ENCODE measurements around the gene LCE1E.

LCE1E gene

GRCh38 chr1:152786077-152786476 is at the start of gene LCE1E:
Gene LCE1E (plus strand): TSS chr1:152786257. CDS start chr1:152787300, 1,043 bp downstream.
- no peak for DNase-seq

- DNase-seq, result no peak
These were observed 48.1 kb upstream of the LCE1E start for GRCh38 chr1:152737997-152738396.

GRCh38 chr1:152739841-152740240 is 46.2 kb upstream of the LCE1E start:
- DNase-seq, result no peak

- no peak for DNase-seq
These were observed 44.4 kb upstream of the LCE1E start for GRCh38 chr1:152741656-152742055.

- DNase-seq, result no peak
These were observed 42.5 kb upstream of the LCE1E start for GRCh38 chr1:152743371-152744145.

GRCh38 chr1:152745289-152745704 is 40.8 kb upstream of the LCE1E start:
- no peak for DNase-seq

- no peak for DNase-seq
These were observed 40.2 kb upstream of the LCE1E start for GRCh38 chr1:152745765-152746444.

- DNase-seq, result no peak
These were observed 38.2 kb upstream of the LCE1E start for GRCh38 chr1:152747831-152748230.

- DNase-seq, result no peak
These were observed 33.8 kb upstream of the LCE1E start for GRCh38 chr1:152752225-152752624.

GRCh38 chr1:152753586-152753985 is 32.5 kb upstream of the LCE1E start:
- DNase-seq, result no peak

GRCh38 chr1:152756872-152757271 is 29.2 kb upstream of the LCE1E start:
- DNase-seq, result no peak

- DNase-seq, result no peak
These were observed 28.3 kb upstream of the LCE1E start, which contains the start of gene KPRP for GRCh38 chr1:152757747-152758146. Gene KPRP (plus strand): TSS chr1:152758025. CDS start chr1:152759589, 1,564 bp downstream.

- DNase-seq, result no peak
These were observed 27.4 kb upstream of the LCE1E start for GRCh38 chr1:152758636-152759035.

GRCh38 chr1:152759453-152760173 is 26.4 kb upstream of the LCE1E start:
- no peak for DNase-seq

- DNase-seq, result no peak
These were observed 25.4 kb upstream of the LCE1E start for GRCh38 chr1:152760551-152761190.

GRCh38 chr1:152761609-152762213 is 24.3 kb upstream of the LCE1E start:
- DNase-seq, result no peak

GRCh38 chr1:152768847-152769533 is 17.1 kb upstream of the LCE1E start:
- no peak for DNase-seq

- no peak for DNase-seq
These were observed 15.6 kb upstream of the LCE1E start for GRCh38 chr1:152770411-152770810.

GRCh38 chr1:152774875-152775274 is 11.2 kb upstream of the LCE1E start, which contains the start of gene LCE1F:
Gene LCE1F (plus strand): TSS chr1:152775140. CDS start chr1:152776372, 1,232 bp downstream.
- DNase-seq, result no peak

- DNase-seq, result no peak
These were observed 9.7 kb upstream of the LCE1E start for GRCh38 chr1:152776361-152776760.

GRCh38 chr1:152777510-152778137 is 8.4 kb upstream of the LCE1E start:
- no peak for DNase-seq
